GM08714 (cell line): ENCODE measurements around the gene KCNQ1.

ENCODE experiments used
- H3K4me3 ChIP-seq: fragments of 200-500 bp; sonication (Bioruptor generic); 2 replicates; pipeline ENCODE4 v1.5.1; 2014; ENCODE audit warnings: mild to moderate bottlenecking, low read length, inconsistent platforms
- ZNF274 ChIP-seq: IDR thresholded peaks from 2 replicates; pipeline ENCODE4 v1.6.1; 2012; ENCODE audit warnings: mild to moderate bottlenecking, low read depth, low read length

The KCNQ1 gene

GRCh38 chr11:2653198-2653551 is 208.4 kb downstream of the KCNQ1 start:
- H3K4me3 ChIP-seq = no peak overlapping the region
- TF ChIP-seq ZNF274 = no peak

GRCh38 chr11:2653930-2654739 is 209.3 kb downstream of the KCNQ1 start:
- H3K4me3 ChIP-seq = no peak overlapping the region
- TF ChIP-seq ZNF274 = no peak

- no peak for TF ChIP-seq ZNF274
These were observed 210.4 kb downstream of the KCNQ1 start for GRCh38 chr11:2655016-2655719.

GRCh38 chr11:2655834-2656622 is 211.2 kb downstream of the KCNQ1 start:
- H3K4me3 ChIP-seq = no peak overlapping the region
- TF ChIP-seq ZNF274 = no peak

More at GRCh38 chr11:2655016-2655719, 210.4 kb downstream of the KCNQ1 start:
- H3K4me3 ChIP-seq = no peak overlapping the region

GRCh38 chr11:2656859-2657258 is 212.1 kb downstream of the KCNQ1 start:
- no peak overlapping the region for H3K4me3 ChIP-seq
- no peak for TF ChIP-seq ZNF274

DNA sequence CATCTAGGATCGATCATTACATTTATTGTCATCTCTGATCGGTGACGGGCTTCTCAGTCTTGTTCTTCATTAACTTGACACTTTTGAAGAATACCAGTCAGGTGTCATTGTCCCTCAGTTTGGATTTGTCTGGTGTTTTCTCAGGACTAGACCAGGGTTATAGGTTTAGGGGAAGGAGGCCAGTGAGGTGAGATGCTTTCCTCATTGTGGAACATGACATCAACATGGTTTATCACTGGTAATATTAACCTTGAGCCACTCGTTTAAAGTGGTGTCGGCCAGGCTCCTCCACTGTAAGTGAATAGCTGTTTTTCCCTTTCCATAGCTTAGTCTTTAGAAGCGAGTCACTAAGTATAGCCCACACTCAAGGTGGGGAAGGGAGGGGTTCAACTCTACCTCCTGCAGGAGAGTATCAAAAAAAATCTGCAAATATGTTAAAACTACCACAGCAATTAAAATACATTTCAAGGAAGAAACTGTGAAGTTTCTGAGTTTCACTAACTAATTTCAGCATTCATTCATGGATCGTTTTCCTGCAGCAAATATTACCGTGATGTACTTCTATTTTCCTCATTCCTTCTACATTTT is 213.0 kb downstream of the KCNQ1 start:
- TF ChIP-seq ZNF274 = no peak

DNA sequence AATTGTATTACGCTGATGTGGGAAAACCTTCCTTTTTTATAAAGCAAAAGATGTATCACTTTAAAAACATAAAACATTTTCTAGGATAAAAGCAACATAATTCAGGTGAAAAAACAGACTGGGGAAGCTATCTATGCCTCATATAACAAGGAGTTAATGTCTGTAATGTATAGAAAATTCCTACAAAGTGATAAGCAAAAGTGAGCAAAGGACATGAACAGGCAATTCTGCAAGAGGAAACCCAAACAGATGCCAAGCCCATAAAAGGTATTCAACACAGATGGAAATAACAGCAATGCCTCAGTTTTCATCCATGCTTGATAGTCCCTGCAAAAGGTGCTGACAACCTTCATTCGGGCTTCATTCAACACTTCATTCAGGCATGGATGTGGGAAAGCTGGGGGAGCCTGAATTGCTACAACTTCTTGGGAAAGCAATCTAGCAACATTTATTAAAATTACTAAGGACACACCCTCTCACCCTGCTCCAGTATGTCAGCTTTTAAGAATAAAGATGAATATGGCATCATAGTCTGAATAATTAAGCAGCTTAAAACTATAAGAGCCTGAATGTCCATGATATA is 215.6 kb downstream of the KCNQ1 start:
- TF ChIP-seq ZNF274 = no peak
- H3K4me3 ChIP-seq = no peak overlapping the region

More for the DNA sequence above, 213.0 kb downstream of the KCNQ1 start:
- no peak overlapping the region for H3K4me3 ChIP-seq

DNA sequence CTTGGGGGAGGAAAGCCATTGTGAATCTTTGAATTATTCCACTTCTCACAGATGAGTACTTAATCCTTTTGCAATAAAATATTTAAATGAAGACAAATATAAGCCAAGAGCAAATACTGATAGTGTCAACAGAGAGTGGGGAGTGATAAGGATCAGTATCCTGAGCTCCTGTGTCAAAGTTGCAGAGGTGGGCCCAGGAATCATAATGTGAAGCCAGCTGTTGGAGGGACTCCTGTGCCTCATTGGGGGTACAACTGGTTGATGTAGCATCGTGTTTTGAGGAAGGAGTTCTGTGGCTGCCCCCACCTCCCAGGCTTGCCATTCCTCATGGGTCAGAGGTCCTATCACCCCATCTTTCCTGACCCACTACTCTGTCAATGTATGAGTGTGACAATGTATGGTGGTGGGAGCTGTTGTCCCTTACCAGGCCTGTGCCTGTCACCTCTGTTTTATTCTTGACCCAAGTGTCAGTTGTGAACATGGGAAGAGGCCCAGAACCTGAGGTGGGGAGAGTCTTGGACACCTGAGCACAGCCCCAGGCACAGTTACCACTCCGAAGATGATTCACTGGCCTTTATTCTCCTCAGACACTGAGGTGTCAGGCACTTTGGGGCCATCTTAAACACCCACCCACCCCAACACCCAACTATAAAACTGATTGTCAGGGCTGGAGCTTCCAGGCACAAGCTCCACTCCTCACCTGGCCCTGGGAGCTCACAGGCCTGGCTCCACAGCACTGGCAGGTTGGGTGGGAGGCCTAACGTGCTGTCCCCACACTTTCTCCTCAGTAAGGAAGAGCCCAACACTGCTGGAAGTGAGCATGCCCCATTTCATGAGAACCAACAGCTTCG is 216.6 kb downstream of the KCNQ1 start:
- no peak overlapping the region for H3K4me3 ChIP-seq
- TF ChIP-seq ZNF274 = no peak

DNA sequence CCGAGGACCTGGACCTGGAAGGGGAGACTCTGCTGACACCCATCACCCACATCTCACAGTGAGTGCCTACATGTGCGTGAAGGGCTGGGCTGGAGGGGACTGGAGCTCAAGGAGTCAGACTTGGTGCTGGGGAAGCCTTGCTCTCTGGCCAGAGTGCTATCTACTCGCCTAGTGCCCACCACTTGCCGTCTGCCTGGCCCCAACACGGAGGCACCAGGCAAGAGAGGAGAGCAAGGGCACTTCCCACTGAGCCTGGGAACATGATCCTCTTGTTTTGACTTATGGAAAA is 217.2 kb downstream of the KCNQ1 start:
- TF ChIP-seq ZNF274 = no peak

GRCh38 chr11:2662430-2663299 is 217.9 kb downstream of the KCNQ1 start:
- no peak overlapping the region for H3K4me3 ChIP-seq
- TF ChIP-seq ZNF274 = no peak

More for the DNA sequence above, 217.2 kb downstream of the KCNQ1 start:
- no peak overlapping the region for H3K4me3 ChIP-seq

DNA sequence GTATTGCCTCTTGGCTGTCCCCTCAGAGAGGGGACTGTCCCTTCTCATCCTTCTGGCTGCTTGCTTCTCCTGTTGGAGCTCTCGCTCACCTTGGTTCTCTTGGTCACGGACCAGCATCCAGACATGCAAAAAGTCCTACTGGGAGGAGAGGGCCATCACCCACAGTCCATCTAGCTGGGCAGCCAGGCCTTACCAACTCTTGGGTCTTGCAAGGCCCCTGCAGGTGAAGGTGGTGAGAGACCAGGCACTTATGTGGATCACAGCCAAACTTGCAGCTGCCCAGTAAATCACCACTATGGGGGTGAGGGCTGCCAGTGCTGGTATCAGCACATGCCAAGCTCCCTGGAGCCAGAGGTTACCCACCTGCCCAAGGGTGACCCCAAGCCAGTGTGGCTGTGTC is 218.7 kb downstream of the KCNQ1 start:
- TF ChIP-seq ZNF274 = no peak
- H3K4me3 ChIP-seq = no peak overlapping the region

DNA sequence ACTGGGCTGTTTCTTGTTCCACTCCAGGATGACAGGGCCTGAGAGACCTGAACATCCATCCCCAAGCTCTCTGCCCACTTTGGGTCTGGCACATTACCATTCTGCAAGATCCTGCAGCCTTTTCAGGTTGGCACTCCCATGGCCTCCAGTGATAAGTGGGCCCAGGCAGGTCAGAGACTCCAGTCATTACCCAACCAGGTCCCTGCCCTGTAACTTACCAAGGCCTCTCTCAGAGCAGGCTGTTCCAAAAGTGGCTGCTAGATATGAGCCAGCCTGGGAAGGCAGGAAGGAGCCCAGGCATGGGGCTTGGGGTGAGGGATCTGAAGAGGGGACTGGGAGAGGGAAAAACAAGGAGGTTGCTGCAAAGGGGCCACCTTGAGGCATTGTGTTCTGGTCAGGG is 219.1 kb downstream of the KCNQ1 start:
- TF ChIP-seq ZNF274 = no peak
- H3K4me3 ChIP-seq = no peak overlapping the region
